GM18858 (cell line): Measurements from ENCODE around the gene IFT22.
A peak's percentile ranks its signal among the peaks of the same experiment; 100 is the strongest.
"Not testable (repeated sequence)": the region's sequence is repeated elsewhere in the genome, so short reads cannot be mapped to it uniquely, and the experiment has no call there.

Experiments
- ATAC-seq: cut with Tn5 transposase; IDR thresholded peaks from one replicate; pipeline ENCODE4 v1.9.1; 2021; ENCODE audit not compliant: unreplicated experiment

The IFT22 gene

DNA sequence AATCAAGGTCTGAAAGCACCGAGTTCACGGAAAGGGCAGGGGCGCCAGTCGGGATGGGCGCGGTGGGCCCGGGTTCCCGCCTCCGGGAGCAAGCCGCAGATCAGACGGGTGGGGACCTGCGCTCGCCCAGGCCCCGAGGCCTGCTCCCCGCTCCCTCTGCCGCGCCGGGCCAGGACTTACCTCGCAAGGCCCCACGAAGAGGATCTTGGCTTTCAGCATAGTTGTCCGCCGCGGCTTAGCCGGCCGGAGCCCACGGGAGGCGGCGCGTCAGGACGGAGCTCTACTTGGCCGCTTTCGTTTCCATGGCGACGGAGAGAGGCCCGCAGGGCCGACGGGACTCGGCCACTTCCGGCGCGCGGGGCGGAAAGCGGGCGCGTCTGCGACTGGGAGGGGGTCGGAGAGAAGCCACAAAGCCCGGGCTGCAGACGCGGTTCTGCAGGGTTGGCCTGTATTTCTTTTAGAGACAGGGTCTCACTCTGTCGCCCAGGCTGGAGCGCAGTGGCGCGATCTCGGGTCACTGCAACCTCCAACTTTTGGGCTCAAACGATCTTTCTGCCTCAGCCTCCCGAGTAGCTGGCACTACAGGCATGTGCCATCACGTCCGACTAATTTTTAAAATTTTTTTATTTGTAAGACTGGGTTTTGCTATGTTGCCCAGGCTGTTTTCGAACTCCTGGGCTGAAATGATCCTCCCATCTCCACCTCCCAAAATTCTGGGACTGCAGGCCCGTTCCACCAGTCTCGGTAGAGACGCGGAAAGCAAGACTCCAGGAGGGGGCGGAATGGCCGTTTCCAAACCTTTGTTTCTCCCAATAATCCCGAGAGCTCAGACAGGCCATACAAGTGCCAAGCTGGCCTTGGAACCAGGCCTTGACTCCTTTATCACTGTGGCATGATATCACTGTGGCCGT, at the start of gene IFT22:
Gene IFT22 (minus strand): TSS at position 322 of the 911 bp plus-strand sequence. CDS start 103 bp downstream, at position 219.
- peak; percentile 92 for ATAC-seq

DNA sequence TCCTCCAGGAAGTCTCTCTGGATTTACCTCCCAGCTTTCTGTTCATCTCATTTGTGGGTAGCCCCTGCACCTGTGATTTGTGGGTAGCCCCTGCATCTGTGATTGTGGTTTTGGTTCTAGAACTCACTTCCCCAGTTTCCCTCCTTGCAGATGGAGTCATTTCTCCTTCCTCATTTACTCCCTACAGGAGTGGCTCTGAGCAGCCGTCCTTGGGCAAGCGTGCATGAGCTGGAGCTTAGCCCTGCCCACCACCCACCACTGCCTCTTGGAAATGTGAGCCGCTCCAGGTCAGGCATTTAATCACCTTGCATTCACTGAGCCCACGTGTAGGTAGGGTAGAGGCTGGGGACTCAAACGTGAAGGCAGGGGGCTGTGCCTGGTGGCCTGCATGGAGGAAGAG, 49.2 kb upstream of the IFT22 start:
- ATAC-seq, result no peak

DNA sequence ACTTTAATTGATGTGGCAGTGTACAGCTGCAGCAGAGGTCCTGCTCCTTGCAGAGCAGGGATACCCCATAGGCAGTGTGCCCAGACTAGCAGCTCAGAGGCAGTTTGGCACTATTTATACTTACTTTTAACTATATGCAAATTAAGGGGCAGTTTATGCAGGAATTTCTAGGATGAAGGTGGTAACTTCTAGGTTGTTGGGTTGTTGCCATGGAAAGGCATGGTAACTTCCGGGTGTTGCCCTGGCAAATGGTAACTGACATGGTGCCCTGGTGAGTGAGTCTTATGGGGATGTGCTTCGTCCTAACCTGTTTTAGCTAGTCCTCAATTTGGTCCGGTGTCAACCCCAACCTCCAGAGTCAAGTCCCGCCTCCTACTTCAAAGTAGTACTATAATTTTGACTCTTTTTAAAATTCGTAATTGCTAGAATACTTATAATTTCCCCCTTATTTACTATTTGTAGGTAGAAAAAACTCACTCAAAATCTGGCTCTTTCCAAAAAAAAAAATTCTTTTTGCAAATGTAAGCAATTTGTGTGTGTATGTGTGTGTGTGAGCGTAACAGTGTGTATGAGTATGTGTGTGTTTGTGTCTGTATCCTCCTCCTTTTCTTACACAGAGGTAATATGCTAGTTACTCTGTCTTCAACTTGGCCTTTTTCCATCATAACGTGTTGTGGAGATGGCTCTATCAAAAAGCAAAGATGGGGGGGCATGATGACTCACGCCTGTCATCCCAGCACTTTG, 47.0 kb upstream of the IFT22 start:
- ATAC-seq, result no peak

DNA sequence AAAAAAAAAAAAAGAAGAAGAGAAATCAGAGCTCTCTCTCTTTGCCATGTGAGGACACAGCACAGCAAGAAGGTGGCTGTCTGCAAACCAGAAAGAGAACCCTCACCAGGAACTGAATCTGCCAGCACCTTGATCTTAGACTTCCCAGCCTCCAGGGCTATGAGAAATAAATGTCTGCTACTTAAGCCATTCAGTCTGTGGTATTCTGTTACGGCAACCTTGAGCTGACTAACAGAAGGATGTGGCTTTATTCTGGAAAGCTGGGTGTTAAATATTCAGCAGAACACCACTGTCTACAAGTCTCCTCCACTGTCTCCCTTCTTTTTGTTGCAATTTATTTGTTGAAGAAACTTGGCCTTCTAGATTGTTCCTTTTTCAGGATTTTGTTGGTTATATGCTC, 46.1 kb upstream of the IFT22 start:
- no peak for ATAC-seq

DNA sequence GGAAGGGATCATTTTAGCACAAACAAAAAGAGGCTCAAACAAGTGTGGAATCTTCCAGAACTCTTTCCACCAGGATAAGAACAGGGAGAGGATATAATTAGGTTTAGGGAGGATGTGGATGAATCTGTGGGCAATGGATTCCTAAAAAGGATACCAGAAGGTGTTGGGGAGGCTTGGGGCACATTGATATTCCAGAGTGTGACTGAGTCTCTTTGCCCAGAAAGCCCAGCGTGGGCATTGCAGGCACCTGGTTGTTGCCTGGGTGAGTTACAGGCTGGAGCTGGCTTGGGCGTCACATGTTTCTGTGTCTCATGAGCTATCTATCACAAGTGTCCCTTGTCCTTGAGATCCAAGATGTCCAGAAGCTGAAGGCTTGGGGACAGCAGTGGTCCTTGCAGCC, 44.3 kb upstream of the IFT22 start:
- ATAC-seq, result no peak

DNA sequence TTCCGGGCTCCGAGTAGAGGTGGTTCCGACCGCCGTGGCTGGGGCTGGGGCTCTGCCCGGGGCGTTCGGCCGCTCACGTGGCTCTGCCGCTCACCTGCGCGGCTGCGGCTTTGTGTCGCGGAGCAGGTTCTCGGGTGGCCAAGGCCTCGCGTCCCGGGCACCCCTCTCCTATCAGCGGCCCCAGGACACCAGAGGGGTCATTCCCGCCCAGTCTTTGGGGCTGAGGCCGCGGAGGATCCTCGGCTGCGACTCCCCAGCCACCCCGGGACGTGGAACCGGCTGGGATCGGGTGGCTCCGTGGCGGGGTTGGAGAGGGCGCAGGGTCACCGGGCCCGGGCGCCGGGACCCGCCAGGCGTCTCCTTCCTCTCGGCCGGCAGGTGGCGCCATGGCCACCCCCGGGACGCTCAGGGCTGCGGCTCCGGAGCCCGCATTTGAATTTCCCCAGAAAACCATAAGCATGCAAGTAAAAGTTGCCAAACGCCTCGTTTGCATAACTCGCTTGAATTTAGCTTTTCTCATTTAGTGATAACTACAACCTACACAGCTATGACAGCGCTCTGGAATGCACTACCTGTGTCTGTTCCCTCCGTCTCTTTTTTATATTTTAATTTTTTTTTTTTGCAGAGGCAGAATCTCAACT, 42.2 kb upstream of the IFT22 start:
- ATAC-seq, result no peak

DNA sequence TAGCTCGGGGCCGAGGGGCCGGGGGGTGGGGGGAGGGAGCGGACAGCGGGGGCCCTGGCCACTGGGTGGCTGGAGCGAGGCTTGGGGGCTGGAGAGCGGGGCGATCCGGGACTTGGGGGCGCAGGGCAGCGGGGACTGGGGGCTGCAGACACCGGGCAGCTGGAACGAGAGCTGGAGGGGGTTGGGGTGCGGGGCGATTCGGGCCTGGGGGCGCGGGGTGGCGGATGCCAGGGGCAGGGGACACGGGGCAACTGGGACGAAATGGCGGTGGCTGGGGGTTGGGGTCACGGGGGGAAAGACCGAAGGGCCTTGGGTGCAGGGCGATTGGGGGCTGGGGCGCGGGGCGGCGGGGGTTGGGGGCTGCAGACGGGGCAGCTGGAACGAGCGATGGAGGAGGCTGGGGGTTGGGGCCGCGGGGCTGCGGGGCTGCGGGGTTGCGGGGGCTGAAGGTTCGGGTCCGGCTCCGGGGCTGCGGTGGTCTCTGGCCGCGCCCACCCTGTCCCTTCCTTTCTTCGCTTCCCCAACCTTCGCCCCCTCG, 41.7 kb upstream of the IFT22 start:
- no peak for ATAC-seq

DNA sequence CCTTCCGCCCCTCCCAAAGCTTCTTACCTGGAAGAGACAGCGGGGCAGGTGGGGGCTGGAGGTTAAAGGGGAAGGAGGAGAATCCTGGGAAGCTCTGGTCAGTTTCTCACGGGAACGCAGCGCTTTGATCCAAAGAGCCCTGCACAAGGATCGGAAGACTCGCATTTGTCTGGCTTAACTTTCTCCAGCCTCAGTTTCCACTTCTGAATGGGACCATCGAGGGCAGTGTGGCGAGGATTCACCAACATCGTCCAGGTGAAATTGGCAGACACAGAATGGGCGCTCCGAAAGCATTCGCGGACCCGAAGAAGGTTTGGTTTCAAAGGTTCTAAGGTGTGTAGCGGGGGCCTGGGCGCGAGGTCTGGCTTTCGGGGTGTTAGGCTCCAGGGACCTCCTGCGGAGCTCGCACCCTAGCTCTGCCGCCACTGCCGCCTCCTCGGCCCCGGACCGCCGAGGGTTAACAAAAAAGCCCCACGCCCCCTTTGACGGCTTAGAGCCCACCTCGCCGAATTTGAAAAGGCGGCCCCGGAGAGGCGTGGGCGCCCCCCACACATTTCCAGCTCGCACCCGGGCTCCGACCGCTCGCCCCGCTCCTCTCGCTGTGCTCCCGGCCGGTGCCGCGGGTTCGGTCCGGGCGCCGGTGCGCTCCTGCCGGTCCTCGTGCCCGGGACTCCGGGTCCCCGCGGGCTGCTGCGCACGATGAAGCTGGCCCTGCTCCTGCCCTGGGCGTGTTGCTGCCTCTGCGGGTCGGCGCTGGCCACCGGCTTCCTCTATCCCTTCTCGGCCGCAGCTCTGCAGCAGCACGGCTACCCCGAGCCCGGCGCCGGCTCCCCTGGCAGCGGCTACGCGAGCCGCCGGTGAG, 41.0 kb upstream of the IFT22 start, which contains the start of gene COL26A1:
Gene COL26A1 (plus strand): TSS at position 542 of the 862 bp plus-strand sequence. CDS start 158 bp downstream, at position 700.
- ATAC-seq, result no peak

DNA sequence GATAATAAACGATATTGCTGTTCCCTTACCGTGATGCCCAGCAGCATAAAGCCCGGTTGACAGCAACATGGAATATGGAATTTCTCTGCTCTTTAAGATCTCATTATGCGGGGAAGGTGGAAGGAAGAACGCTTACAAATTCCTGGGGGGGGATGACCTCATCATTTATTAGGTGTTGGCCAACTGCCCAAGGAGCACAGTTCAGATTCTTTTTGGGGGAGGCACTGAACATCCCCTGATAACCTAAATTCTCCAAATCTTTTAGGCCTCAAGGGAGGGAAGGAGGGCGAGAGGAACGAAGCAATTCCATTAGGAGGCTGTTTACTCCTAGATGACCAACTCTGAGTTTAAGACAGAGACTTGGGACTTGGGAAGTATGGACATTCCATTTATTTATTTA, 35.8 kb upstream of the IFT22 start:
- no peak for ATAC-seq

DNA sequence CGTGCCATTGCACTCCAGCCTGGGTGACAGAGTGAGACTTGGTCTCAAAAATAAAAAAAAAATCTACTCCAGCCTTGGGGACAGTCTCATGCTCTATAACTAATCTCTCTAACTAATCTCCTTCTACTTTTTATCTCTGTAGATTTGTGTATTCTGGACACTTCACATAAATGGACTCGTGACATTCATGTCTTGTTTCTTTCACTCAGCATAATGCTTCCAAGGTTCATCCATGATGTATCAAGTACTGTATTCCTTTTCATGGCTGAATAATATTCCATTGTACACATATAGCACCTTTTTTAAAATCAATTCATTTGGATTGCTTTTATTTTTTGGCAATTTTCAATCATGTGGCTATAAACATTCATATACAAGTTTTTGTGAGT, 31.3 kb upstream of the IFT22 start:
- no peak for ATAC-seq

DNA sequence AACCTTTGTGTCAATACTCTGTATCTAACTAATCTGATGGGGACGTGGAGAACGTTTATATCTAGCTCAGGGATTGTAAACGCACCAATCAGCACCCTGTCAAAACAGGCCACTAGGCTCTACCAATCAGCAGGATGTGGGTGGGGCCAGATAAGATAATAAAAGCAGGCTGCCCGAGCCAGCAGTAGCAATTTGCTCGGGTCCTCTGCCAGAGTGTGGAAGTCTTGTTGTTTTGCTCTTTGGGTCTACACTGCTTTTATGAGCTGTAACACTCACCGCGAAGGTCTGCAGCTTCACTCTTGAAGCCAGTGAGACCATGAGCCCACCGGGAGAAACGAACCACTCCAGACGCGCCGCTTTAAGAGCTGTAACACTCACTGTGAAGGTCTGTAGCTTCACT, 27.7 kb upstream of the IFT22 start:
- not testable (repeated sequence) for ATAC-seq

DNA sequence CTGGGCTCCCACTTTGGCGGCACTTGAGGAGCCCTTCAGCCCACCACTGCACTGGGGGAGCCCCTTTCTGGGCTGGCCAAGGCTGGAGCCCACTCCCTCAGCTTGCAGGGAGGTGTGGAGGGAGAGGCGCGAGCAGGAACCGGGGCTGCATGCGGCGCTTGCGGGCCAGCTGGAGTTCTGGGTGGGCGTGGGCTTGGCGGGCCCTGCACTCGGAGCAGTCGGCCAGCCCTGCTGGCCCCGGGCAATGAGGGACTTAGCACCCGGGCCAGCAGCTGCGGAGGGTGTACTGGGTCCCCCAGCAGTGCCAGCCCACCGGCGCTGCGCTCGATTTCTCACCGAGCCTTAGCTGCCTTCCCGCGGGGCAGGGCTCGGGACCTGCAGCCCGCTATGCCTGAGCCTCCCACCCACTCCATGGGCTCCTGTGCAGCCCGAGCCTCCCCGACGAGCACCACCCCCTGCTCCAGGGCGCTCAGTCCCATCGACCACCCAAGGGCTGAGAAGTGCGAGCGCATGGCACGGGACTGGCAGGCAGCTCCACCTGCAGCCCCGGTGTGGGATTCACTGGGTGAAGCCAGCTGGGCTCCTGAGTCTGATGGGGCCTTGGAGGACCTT, 26.9 kb upstream of the IFT22 start:
- ATAC-seq, result not testable (repeated sequence)

DNA sequence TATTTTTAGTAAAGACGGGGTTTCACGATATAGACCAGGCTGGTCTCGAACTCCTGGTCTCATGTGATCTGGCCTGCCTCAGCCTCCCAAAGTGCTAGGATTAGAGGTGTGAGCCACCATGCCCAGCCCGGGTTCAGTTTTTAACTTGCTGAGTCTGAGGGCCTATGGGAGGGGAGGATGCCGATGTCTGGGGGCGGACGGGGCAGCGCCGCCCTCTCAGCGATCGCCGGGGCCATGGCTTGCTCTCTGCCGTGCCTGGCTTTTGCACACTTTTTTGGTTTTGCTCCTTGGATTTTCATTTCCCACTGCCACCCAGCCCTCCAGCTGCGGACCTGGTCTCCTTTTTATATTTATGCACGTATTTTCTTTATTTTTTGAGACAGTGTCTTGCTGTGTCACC, 25.9 kb upstream of the IFT22 start:
- no peak for ATAC-seq

DNA sequence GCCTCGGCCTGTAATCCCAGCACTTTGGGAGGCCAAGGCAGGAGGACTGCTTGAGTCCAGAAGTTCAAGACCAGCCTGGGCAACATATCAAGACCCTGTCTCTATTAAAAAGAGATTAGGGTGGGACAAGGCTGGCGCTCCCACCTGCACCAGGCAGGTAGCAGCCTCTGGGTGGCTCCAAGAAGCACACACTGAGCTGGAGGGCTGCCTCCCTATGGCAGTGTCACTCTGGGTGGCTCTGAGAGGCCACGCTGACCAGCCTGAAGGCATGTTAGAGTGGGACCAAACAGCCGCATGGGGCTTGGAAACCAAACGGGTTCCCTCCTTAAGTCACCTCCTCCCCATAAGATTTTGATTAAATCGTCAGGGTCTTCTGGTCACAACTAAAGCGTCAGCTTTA, 21.3 kb upstream of the IFT22 start:
- ATAC-seq, result no peak

DNA sequence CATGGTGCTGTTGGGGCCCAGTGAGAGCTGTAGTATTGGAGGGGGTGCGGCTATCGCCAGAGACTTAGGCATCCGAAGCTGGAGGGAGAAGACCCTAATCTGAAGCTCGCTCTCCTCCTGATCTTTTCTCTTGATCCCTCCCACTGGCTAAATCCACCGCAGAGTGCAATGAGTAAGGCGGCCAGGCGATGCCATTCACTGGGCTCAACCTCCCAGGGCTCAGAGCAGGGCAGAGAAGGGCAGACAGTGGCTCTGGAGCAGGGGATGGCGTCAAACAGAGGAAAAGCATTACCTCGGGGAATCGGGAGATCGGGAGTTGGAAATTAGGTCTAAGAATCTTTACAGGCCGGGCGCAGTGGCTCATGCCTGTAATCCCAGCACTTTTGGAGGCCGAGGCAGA, 18.8 kb upstream of the IFT22 start:
- no peak for ATAC-seq

DNA sequence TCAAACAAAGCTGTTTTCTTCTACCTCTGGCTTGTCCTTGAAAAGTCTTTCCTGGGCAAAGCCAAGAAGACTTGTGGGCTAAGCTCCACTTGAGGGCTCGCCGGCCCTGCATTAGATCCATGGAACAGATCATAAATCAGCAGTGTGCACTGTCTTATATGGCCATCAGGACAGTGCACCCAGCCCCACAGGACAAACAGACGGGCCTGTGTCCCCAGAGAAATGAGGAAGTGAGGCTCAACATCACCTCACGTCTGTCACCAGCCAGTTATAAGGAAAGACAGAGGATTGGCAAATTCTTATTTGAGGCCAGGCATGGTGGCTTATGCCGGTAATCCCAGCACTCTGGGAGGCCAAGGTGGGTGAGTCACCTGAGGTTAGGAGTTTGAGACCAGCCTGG, 12.3 kb upstream of the IFT22 start:
- no peak for ATAC-seq

DNA sequence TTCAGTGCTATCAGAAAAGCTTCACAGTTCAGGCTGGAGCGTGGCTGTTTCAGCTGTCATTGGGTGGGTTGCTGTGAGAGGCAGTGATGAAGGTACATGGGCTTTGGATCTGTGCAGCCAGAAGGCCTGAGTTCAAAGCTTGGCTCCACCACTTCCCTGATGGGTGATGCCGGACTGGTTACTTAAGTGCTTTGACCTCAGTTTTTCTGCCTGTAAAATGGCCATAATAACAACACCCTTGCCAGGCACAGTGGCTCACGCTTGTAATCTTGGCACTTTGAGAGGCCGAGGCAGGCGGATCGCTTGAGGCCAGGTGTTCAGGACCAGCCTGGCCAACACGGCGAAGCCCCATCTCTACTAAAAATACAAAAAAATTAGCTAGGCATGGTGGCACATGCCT, 10.4 kb upstream of the IFT22 start:
- ATAC-seq, result no peak

DNA sequence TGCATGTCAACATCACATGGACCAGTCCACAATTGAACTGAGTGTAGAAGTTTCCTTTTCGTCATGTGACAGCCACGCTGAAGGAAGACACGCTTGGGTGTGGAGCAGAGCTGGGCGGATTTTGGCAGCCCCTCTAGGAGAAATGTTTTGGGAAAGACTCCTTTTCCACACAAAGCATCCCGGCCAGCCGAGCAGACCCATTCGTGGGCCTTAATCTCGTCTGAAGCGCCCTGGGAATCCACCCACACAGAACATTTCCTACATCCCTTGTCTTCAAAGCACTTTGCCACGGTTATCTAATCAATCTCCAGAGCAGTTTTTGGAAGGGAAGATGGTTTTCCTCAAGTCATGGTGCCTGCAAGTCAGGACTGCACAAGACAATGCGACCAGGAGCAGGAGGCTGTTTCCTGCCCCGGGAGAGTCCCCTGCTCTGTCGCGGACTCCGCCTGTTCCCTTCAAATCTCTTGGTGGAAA, 8.4 kb upstream of the IFT22 start:
- no peak for ATAC-seq

DNA sequence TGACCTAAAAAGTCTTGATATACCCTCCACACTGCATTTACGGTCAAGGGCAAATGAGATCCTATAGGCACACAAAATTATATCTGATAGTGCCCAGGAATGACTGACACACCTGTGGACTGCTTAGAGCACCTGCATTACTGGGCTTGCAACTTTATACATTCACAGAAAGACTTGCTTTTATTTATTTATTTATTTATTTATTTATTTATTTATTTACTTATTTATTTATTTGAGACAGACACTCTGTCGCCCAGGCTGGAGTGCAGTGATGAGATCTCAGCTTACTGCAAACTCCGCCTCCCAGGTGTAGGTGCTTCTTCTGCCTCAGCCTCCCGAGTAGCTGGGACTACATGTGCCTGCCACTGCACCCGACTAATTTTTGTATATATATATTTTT, 6.5 kb upstream of the IFT22 start:
- no peak for ATAC-seq

DNA sequence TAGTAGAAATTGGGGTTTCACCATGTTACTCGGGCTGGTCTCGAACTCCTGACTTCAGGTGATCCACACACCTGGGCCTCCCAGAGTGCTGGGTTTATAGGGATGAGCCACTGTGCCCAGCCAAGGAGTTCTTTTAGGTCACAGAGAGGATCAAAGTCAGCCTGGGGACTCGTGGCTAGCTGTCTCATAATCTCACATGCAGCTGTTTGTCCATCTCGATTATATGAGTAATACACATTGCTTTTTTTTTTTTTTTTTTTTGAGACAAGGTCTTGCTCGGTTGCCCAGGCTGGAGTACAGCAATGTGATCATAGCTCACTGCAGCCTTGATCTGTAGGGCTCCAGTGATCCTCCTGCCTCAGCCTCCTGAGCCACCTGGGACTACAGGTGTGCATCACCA, 2.2 kb downstream of the IFT22 start:
- no peak for ATAC-seq
